Activated CD8-positive, alpha-beta memory T cell treated with anti-CD3 and anti-CD28 coated beads for 48 hours (primary cell): Measurements from ENCODE around the gene SART3.
A peak's percentile ranks its signal among the peaks of the same experiment; 100 is the strongest.

Experiments used
- DNase-seq, 3 experiments: peaks; one replicate each; pipeline ENCODE4 v3.0.0-alpha.2; 2020; ENCODE audit warnings: low read depth in 2 of 3, low spot score in 2 of 3

Gene SART3, protein sequence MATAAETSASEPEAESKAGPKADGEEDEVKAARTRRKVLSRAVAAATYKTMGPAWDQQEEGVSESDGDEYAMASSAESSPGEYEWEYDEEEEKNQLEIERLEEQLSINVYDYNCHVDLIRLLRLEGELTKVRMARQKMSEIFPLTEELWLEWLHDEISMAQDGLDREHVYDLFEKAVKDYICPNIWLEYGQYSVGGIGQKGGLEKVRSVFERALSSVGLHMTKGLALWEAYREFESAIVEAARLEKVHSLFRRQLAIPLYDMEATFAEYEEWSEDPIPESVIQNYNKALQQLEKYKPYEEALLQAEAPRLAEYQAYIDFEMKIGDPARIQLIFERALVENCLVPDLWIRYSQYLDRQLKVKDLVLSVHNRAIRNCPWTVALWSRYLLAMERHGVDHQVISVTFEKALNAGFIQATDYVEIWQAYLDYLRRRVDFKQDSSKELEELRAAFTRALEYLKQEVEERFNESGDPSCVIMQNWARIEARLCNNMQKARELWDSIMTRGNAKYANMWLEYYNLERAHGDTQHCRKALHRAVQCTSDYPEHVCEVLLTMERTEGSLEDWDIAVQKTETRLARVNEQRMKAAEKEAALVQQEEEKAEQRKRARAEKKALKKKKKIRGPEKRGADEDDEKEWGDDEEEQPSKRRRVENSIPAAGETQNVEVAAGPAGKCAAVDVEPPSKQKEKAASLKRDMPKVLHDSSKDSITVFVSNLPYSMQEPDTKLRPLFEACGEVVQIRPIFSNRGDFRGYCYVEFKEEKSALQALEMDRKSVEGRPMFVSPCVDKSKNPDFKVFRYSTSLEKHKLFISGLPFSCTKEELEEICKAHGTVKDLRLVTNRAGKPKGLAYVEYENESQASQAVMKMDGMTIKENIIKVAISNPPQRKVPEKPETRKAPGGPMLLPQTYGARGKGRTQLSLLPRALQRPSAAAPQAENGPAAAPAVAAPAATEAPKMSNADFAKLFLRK

GRCh38 chr12:108560752-108561719 lies at the start of gene SART3:
TSS of gene SART3 (minus strand) at chr12:108561173. CDS start at chr12:108561154, 19 bp downstream.
- DNase-seq: peak; percentile 61 to 65 (median 64)

GRCh38 chr12:108610336-108610815 lies 49.4 kb upstream of the SART3 start:
- no peak for DNase-seq

DNA sequence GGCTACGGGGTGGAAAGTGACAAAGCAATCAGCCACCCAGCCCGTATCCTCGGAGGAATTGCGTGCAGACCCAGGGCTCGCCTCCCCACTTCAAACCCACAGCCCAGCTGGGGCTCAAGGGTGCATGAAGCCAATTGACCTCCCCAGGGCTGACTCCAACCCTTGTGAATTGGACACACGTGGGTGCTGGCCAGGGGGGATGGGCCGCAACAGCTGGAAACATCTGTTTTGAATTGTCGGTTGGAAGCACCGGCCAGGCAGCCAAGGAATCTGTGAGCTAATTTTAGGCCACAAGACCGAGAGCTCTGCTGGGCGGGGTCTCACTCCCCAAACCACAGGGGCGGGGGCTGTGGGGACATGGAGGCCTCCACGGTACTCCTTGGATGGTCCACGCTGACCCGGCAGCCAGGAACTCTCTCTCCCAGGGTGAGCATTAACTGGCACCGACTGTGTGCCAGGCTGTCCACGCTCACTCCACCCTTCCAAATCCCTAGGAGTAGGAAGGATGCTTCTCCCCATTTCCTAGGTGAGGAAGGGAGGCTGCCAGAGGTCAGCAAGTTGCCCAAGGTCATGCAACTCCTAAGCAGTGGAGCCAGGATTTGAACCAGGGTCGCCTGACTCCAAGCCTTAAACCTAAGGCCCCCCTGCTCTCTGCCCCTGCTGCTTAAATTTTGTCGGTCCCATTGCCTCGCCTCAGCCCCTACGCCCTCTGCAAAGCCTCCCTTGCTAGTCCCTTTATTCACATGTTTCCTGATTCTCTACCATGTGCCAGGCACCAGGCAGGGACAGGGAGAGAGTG lies 48.8 kb upstream of the SART3 start:
- no peak for DNase-seq

DNA sequence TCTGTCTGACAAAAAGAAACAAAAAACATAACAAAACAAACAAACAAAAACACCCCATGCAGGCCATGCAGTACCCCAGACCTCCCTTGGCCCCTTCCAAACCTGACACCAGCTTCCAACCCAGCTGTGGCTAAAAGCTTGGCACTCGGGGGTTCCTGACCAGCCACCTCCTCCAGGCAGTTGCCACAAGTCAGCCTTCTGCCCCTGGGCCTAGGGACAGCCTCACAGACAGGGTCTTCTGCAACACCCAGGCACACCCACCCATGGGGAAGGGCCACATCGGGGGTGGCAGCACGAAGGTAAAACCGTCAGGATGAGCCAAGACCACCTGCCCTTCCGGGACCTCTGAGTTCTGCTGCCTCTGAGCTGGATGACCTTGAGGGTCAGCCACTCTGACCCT lies 47.6 kb upstream of the SART3 start:
- no peak for DNase-seq

DNA sequence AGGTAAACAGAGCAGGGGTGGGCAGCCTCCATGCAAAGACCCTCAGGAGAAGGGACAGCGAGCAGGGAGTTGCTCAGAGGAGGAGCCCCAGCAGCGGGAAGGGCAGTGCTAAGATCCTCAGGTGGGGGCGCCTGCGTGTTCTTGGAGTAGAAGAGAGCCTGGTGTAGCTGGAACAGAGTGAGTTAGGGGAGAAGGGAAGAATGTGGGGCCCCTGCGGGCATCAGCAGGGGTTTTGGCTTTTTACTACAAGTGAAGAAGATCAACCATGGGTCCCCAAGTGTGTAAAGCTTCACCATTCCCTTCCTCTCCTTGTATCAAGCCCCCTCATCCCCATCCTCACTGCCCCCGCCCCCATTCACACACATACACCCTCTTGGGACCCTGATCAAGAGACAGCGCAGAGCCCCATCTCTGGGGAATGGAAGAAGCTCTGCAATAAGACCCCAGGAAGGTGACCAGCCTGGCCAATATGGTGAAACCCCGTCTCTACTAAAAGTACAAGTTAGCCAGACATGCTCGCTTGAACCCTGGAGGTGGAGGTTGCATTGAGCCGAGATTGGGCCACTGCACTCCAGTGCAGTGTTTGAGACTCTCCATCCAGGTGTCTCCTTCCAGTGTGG lies 47.1 kb upstream of the SART3 start:
- no peak for DNase-seq

DNA sequence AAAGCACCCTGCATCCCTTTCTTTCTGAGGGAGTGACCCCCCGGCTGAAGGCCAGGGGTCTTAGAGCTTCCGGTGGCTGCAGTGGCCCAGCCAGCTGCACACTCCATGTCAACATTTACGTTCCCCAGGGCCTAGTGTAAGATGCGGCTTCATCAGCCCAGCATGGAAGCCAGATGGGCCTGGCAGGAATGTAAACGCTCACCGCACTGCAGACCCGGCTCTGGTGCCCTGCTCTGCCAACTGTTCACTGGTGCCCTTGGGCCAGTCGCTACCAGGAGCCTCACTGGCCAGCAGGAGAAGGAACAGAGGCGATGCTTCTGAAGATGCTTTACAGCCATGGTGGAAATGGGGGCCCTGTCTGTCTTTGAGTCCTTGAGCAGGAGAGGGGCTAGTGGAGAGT lies 45.5 kb upstream of the SART3 start:
- DNase-seq: no peak

DNA sequence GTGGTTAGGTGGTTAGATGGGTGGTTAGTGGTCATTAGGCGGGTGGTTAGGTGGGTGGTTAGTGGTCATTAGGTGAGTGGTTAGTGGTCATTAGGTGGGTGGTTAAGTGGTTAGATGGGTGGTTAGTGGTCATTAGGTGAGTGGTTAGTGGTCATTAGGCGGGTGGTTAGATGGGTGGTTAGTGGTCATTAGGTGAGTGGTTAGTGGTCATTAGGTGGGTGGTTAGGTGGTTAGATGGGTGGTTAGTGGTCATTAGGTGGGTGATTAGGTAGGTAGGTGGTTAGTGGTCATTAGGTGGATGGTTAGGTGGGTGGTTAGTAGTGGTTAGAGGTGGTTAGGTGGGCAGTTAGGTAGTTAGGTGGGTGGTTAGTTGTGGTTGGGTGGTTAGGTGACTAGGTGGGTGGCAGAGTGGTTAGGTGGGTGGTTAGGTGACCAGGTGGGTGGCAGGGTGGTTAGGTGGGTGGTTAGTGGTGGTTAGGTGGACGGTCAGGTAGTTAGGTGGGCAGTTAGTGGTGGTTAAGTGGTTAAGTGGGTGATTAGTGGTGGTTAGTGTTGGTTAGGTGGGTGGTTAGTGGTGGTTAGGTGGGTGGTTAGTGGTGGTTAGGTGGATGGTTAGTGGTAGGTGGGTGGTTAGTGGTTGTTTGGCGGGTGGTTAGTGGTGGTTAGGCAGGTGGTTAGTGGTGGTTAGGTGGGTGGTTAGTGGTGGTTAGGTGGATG lies 44.9 kb upstream of the SART3 start:
- DNase-seq: no peak

DNA sequence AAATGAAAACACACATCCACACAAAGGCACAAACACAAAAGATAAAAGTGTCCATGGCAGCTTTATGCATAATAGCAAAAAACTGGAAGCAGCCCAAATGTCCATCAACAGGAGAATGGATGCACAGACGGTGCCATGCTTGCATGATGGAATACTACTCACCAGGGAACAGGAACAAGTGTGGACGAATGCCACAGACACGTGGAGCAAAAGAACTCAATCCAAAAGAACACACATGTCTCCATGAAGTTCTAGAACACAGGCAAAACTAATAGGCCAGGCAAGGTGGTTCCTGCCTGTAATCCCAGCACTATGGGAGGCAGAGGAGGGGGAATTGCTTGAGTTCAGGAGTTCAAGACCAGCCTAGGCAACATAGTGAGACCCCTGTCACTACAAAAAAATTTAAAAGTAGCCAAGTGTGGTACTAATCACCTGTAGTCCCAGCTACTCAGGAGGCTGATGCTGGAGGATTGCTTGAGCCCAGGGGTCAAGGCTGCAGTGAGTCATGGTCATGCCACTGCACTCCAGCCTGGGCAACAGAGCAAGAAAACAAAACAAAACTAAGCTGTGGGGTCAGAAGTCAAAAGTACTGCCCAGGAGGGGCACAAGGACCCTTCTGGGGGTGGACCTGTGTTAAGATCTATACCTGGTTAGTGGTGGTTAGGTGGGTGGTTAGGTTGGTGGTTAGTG lies 44.2 kb upstream of the SART3 start:
- DNase-seq: no peak

DNA sequence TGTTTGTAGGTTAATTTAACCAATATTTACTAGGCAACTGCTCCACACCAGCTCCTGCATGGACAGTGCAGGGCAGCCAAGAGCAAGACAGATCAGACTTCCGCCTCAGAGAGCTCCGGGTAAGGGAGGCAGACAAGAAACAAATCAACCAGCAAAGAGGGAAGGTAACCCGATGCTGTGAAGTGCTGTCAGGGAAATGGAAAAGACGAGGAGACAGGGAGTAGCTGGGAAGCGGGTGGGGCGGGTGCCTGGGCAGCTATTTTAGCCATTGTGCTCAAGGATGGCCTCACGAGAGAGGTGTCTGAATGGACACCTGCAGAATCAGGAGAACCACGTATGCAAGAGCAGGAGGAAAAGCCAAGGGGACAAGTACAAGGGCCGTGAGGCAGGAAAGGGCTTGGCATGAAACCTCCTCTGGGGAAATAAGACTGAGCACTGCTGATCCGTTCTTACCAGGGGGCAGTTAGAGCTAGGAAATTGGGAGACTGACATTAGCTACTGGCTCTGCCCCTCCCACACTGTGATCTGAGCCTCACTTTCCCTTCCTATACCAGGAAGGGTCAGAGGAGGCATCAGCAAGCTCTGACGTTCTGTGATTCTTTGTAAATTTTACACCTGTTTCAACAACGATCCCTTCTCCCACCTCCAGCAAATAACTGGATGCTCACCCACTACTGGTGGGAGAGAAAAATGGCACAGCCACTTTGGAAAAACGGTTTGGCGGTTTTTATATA lies 43.4 kb upstream of the SART3 start:
- no peak for DNase-seq

- no peak for DNase-seq
Measured at GRCh38 chr12:108603743-108604142, 42.8 kb upstream of the SART3 start.

DNA sequence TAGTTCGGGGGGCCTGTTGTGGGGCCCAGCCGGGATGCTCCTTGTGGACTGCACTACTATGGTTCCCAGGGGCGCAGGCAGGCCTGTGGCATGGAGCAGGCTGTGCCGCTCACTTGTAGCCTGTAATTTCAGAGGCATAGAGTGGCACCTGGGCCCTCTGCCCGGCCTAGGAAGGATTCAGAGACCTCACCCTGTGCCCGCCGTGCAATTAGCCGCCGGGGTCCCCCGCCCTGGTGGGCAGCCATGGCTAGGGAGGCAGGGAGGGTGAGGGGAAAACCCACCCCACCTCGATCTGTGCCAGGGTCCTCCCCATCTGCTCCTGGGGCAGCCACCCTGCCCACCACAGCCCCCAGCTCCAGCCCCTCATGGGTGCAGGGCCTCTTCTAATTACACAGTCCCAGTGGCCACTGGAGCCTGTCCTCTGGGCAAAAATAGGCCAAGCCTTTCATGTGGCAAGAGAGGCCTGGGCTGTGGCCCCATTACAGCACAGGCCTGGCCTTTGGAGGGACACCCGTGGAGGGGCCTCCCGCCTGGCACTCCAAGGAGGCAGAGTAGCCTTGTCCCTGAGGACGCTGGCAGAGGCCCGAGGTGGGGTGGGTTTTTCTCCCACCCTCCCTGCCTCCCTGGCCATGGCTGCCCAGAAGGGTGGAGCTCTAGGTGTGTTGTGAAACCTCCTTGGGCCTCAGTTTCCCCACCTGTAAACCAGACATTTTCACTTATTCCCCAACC lies 42.2 kb upstream of the SART3 start:
- no peak for DNase-seq

- DNase-seq: no peak
Measured at GRCh38 chr12:108602209-108602705, 41.3 kb upstream of the SART3 start.

DNA sequence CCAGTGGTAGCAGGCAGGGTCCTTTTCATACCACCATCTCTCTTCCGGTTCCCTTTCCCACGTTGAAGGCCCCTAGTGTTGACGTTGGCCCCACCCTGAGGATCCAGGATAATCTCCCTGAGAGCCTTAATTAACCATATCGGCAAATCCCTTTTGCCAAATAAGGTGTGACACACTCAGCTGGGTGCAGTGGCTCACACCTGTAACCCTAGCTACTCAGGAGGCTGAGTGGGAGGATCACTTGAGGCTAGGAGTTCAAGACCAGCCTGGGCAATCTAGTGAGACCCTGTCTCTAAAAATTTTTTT lies 39.7 kb upstream of the SART3 start:
- no peak for DNase-seq

GRCh38 chr12:108599948-108600701 lies 39.2 kb upstream of the SART3 start:
- no peak for DNase-seq

DNA sequence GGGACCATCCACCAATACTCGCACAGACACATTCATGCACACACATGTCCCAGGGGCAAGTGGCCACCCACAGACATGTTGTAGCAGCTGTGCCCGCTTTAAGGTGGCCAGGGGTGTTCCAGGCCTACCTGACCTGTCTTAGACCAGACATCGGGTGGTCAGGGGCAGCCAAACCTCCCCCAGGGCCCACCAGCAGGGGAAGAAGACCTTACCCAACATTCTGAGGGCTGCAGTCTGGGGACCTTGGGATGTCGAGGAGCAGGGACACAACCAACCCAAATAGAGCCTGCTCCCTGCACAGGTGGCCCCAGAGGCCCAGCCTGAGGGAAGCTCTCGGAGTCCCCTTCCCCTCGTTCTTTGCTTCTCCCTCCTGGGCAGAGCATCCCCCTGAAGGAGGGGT lies 38.6 kb upstream of the SART3 start:
- DNase-seq: no peak

DNA sequence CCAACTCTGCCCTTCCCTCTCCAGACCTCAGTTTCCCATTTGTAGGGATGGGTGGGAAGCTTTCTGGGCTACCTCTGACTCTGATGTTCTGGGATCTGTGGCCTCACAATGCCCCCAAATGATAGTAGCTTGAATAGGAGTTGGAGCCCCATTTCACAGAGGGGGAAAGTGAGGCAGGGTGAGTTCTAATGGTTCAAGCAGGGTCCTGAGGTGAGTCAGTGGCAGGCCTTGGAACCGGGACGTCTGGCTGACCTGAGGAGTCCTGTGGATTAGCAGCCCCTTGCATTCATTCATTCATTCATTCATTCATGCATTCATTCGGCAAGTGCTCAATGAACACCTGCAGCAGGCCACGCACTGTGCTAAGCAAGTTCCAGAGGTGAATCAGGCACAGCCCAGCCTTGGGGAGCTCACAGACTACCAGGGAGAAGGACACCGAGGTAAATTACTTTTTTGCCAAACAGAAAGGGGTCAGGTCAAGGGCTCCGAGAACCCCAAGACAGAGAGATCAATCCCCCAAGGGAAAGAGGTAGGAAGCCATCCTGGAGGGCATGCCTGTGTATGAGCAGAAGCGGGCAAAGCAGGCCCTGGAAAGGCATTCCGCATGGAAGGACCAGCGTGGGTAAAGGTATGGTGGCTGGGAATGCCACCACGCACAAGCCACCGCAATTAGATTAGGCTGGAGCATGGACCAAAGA lies 37.7 kb upstream of the SART3 start:
- DNase-seq: no peak
